ENCODE data around the gene SLC27A5. TPM values are rescaled to one million over a fixed set of nuclear protein-coding genes. Genes with fewer than 3 reads are reported as not detected.

SLC27A5 gene
- total and polyA plus RNA-seq, 12 donors: 2.2 to 7.9 (median 4.3) TPM

- ATAC-seq (no peak), DNase-seq (no peak)
- no peaks in the 10 kb centered on the region for H3K9me3 ChIP-seq
- peaks cover 0 to 22% (median 4%) of the 10 kb centered on the region in 9 donors for H3K36me3 ChIP-seq
- H3K27ac ChIP-seq: peak overlapping the region in 4 of 10 donors; percentile 83 to 91 (median 84)
- no peaks in the 10 kb centered on the region for H3K27me3 ChIP-seq
- TF ChIP-seq CTCF (IDR thresholded peaks at IDR 0.05): no peak
- intact Hi-C loops (cut with DNase I): loop anchor here in 1 of 10 donors (2.0 kb wide), 1 partner anchor 25 kb away; the partner anchor contains the start of gene ZNF132
- 36 to 37% methylated on average over 20 of the region's 20 CpGs for WGBS, 2 donors
- H3K4me3 ChIP-seq: peak overlapping the region in 9 of 10 donors; percentile 73 to 99 (median 92)
- peaks cover 6 to 23% (median 15%) of the 10 kb centered on the region in 9 donors for H3K4me1 ChIP-seq
Observed at GRCh38 chr19:58466089-58466759, 45.6 kb downstream of the SLC27A5 start.

GRCh38 chr19:58460039-58460438 lies 51.8 kb downstream of the SLC27A5 start:
- intact Hi-C loops (cut with DNase I): no loop called here
- WGBS, 2 donors: 95 to 97% methylated on average over 2 of the region's 2 CpGs

GRCh38 chr19:58456111-58456510 lies 55.7 kb downstream of the SLC27A5 start:
- intact Hi-C loops (cut with DNase I): no loop called here
- H3K27ac ChIP-seq: no peak overlapping the region
- H3K36me3 ChIP-seq: peaks cover 0 to 46% (median 0%) of the 10 kb centered on the region in 9 donors
- DNase-seq: no peak
- no peaks in the 10 kb centered on the region for H3K9me3 ChIP-seq
- 97 to 98% methylated on average over 35 of the region's 35 CpGs for WGBS, 2 donors
- TF ChIP-seq CTCF (IDR thresholded peaks at IDR 0.05): no peak
- no peak for ATAC-seq
- peaks cover 0 to 11% (median under 1%) of the 10 kb centered on the region in 9 donors for H3K4me1 ChIP-seq
- no peak overlapping the region for H3K4me3 ChIP-seq
- H3K27me3 ChIP-seq: no peaks in the 10 kb centered on the region

More at GRCh38 chr19:58460039-58460438, 51.8 kb downstream of the SLC27A5 start:
- H3K9me3 ChIP-seq: no peaks in the 10 kb centered on the region
- no peak for TF ChIP-seq CTCF (IDR thresholded peaks at IDR 0.05)
- no peak for DNase-seq
- peaks cover 0 to 31% (median 0%) of the 10 kb centered on the region in 9 donors for H3K36me3 ChIP-seq
- peaks cover 0 to 2% (median 0%) of the 10 kb centered on the region in 9 donors for H3K4me1 ChIP-seq
- ATAC-seq: no peak
- no peak overlapping the region for H3K27ac ChIP-seq
- H3K4me3 ChIP-seq: no peak overlapping the region
- H3K27me3 ChIP-seq: no peaks in the 10 kb centered on the region

- TF ChIP-seq CTCF (IDR thresholded peaks at IDR 0.05): no peak
- intact Hi-C loops (cut with DNase I): no loop called here
- no peaks in the 10 kb centered on the region for H3K9me3 ChIP-seq
- WGBS, 2 donors: 96 to 98% methylated on average over 20 to 21 of the region's 21 CpGs
- H3K27me3 ChIP-seq: no peaks in the 10 kb centered on the region
- no peak overlapping the region for H3K27ac ChIP-seq
- ATAC-seq: no peak
- DNase-seq: no peak
- H3K36me3 ChIP-seq: peaks cover 0 to 46% (median 0%) of the 10 kb centered on the region in 9 donors
- peaks cover 0 to 16% (median 5%) of the 10 kb centered on the region in 9 donors for H3K4me1 ChIP-seq
- H3K4me3 ChIP-seq: no peak overlapping the region
Observed at GRCh38 chr19:58455306-58455705, 56.5 kb downstream of the SLC27A5 start.
